Coronary artery (tissue), 2 donors: Measurements from ENCODE around the gene CYTH2.

Experiments
- DNase-seq: peaks from one replicate; pipeline ENCODE4 v3.0.0-alpha.2; 2017; ENCODE audit warnings: low spot score
- H3K27ac ChIP-seq, 2 donors: fragments of 200-600 bp; sonication (generic); one replicate each; pipeline ENCODE4 v1.5.1; 2016 to 2019
- H3K4me3 ChIP-seq: fragments of 200-600 bp; sonication (generic); 2 replicates; pipeline ENCODE4 v1.5.1; 2016; ENCODE audit warnings: mild to moderate bottlenecking, moderate library complexity
- CTCF ChIP-seq: fragments of 200-600 bp; sonication (generic); IDR thresholded peaks from one replicate; pipeline ENCODE4 v1.5.1; 2019; ENCODE audit warnings: antibody characterized with exemption

CYTH2 gene

GRCh38 chr19:48496959-48497727 lies 28.0 kb downstream of the CYTH2 start:
- DNase-seq: no peak
- Histone ChIP-seq H3K4me3 (no peak overlapping the region), H3K27ac (no peak overlapping the region)
- TF ChIP-seq CTCF: no peak

- peak overlapping the region; percentile 14 for H3K4me3 ChIP-seq
- no peak for DNase-seq
- TF ChIP-seq CTCF: no peak
- H3K27ac ChIP-seq: no peak overlapping the region
These were observed 28.8 kb downstream of the CYTH2 start for GRCh38 chr19:48497728-48498594.

GRCh38 chr19:48498595-48499311 lies 29.6 kb downstream of the CYTH2 start:
- TF ChIP-seq CTCF: no peak
- Histone ChIP-seq H3K27ac (no peak overlapping the region), H3K4me3 (peak overlapping the region; percentile 14)
- no peak for DNase-seq

GRCh38 chr19:48499316-48500090 lies 30.3 kb downstream of the CYTH2 start:
- H3K27ac ChIP-seq: no peak overlapping the region
- DNase-seq: no peak
- peak overlapping the region; percentile 14 for H3K4me3 ChIP-seq
- TF ChIP-seq CTCF: no peak

- Histone ChIP-seq H3K27ac (no peak overlapping the region), H3K4me3 (peak overlapping the region; percentile 8)
- peak; percentile 70 for DNase-seq
- TF ChIP-seq CTCF: no peak
These were observed 31.8 kb downstream of the CYTH2 start for GRCh38 chr19:48500830-48501493.
